Measurements from ENCODE around the gene GPHN.

Gene GPHN

DNA sequence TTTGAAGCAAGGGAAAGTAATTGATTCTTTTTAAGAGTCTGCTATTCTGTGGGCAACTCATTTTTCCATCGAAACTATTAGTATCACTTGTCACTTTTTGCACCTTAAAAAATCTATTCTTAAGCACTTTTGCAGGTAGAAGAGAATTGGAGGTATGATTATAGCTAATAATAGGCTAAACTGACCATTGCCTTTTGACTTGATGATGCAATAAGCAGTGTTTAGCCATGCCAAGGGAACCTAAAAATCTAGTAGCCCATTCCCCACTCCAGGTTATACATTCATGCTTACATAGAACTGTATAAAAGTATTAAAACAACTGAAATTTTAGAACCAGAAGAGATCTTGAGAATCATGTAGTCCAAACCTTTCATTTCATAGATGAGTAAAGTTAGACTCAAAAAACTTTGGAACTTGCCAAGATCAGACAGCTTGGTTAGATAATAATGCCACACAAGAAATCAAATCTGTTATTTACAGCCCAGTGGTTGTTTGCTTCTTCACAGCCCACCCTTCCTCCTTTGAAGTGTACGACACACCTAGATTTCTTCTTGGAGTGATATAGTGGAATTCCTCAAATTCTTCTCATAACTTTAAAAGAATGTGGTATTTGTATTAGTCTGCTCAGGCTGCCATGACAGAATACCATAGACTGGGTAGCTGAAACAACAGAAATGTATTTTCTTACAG, 659.6 kb downstream of the GPHN start:
- no peak for DNase-seq (ENCODE audit: low read depth)

DNA sequence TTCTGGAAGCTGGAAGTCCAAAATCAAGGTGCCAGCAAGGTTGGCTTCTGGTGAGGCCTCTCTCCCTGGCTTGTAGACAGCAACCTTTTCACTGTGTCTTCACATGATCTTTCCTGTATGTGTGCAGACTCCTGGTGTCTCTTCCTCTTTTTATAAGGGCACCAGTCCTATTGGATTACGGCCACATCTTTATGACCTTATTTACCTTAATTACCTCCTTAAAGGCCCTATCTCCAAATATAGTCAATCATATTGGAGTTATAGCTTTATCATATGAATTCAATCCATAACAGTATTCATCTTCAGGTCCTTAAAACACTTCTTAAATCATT, 660.1 kb downstream of the GPHN start:
- DNase-seq (ENCODE audit: low read depth) = no peak

DNA sequence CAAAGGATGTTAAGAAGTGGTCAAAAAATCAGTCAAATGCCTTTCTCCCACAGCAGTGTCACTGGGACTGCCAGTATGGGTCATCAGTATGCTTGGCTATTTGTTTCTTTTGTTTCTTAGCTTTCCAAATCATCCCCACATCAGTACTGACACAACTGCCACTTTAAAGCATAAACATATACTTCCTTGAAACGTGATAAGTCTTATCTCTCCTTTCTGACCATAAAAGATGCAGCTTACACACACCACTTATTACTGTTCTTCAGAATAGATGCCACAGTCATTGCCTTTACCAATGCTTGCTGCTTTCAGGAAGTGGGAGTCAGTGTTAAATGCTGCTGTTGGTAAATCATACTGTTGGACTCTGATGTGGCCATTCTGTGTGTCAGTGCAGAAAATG, 662.7 kb downstream of the GPHN start:
- DNase-seq (ENCODE audit: low read depth) = no peak

DNA sequence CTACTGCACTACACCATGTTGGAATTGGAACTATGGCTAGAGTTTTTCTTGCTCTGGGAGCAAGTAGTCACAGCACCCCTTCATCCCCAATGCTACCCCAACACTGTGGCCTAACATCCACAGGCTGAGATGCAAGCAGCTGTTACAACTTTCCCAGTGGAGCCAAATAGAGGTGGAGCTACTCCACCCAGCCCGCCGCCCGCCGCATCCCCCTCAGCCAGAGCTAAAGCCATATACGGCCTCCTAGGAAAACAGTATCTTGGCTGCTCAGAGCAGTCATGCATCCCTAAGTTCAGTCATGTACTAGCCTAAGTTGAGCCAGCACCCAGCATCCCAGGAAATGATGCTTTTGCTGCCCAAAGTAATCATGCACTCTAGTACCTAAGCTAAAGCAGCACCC, 664.1 kb downstream of the GPHN start:
- no peak for DNase-seq (ENCODE audit: low read depth)

DNA sequence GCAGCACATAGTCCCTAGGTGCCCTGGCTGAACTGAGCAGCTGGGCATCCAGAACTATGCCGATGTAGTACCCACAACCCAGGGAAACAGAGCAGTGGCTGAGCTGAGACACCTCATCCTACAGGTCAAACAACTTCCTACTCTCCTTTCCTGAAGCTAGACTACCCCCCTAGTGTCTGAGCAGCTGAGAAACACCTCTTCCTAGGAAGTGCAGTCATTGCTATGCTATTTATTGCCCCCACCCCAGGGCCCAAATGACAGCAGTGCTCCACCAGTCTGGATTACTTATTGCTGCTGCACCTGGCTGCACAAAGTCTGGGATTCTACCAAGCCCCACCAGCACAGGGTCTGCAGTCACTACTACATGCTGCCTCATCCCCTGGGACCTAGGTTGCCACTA, 664.6 kb downstream of the GPHN start:
- DNase-seq (ENCODE audit: low read depth) = no peak

DNA sequence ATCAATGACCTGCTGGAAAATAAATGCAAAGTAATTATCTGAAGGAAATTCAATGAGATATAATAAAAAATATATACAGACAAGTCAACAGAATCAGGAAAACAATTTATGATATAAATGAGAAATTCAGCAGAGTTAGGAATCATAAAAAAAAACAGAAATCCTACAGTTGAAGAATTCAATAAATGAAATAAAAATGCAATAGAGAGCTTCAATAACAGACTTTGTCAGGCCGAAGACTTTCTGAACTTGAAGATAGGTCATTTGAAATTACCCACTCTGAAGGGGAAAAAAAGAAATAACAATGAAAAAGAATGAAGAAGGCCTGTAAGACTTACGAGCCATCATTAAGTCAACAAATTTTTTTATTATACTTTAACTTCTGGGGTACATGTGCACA, 665.8 kb downstream of the GPHN start:
- no peak for DNase-seq (ENCODE audit: low read depth)

DNA sequence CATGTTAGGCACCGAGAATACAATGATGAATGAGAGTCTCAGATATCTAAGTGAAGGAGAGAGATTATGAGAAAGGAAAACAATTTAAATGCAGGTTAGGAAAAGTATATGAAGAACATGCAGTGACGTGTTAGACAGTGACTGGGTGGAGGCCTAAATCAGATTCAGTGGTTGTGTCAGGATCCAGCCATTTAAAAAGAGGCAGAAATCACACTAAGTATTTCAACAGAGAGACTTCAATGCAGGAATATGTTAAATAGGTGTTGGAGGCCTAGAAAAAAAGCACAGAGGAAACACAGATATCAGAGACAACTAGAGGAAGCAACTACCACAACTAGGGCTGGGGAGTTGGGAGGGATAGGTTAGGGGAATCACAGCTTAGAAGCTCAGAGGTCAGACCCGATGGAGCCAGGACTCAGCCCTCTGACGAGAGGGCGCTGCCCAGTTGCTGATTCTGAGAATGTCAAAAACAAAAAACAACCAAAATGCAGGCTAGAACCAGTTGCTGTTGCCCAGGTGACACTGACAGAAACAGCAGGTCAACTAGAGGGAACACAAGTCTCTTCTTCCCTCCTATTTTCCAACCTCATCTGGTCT, 678.3 kb downstream of the GPHN start:
- DNase-seq (ENCODE audit: low read depth) = no peak

DNA sequence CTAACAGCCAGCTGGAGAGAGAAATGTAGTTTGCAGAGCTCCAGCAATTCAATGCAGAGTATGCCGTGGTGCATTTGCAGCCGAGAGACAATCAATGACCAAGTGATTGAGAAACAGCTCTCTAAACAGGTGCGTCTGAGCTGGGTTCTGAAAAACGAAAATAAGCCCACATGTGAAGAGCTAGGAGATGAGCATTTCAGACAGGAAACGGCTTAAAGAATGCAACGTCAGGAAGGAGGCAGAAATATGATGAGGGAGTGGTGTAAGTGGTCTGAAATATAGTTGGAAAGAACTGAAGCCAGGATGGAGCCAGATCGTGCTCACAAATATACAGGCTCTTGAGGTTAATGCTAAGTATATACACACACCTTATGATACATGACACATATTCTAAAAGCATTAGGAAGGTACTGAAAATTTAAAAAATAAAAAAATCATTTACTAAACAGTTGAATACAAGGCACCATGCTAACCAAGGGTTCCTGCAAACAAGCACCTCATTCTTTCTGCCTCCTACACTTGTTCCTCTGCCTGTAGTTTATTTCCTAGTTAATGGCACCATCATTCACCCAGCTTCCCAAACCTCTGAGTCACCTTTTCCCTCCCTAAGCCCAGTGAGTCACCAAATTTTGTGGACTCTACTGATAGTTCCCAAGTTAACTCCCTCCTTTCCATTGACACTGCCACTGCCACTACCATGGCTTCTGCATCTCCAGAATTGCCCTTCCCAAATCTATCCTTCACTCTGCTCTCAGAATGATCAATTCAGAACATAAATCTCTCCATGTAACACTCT, 679.0 kb downstream of the GPHN start:
- no peak for DNase-seq (ENCODE audit: low read depth)

DNA sequence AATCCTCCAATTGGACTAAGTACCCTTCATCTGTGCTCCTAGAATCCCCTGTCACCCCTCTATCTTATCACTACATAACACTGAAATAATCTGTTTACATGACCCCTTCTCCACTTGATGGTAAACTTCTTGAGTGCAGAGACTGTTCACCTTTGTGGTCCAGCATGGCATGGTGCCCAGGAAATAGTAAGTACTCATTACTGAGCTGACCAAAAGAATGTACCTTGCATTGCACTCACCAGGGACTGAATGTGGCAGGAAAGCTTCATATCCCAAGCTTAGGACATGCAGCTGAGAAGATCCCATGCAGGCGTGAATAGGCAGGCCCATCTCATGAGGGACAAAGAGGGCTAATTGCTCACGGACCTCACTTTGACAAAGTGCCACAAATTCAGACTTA, 679.9 kb downstream of the GPHN start:
- DNase-seq (ENCODE audit: low read depth) = no peak

DNA sequence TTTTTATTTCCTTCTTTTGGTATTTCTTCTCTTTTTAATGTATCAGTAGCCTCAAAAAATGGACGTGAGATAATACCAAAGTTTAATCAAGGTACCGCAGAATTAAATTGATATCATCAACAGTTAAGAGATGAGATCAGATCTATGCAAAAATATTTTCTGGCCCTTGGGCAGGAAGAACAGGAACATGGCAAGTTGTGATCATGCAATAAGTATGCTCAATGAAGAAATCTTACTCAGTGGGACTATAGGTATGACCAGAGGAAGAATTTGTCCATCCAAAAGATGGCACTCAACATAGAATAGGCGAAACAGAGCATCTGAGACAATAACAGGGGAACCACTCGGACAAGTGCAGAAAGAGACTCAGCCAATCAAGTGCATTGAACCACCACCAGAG, 680.4 kb downstream of the GPHN start:
- no peak for DNase-seq (ENCODE audit: low read depth)

DNA sequence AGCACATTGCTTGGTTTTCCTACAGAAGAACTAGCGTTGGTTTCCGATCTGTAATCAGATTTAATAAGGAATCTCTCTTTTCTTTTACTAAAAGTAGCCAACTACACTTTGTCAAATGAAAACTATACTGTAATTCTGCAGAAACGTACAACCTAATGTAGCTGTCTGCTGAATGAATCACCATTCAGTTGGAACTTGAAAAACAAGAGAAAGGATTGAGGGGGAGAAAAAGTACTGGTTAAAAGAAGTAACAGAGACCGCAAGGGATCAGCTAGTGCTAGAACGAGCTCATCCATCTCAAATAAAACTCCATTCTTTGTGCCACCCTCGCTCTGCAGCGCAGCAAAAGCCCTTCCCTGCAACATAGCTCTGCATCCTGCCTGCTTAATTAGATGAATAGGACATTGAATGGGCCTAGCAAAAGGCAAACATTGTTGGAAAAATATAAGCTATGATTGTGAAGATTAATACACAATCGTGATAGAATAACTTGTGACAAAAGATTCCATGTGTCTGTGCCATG, 683.9 kb downstream of the GPHN start:
- no peak for DNase-seq (ENCODE audit: low read depth)

DNA sequence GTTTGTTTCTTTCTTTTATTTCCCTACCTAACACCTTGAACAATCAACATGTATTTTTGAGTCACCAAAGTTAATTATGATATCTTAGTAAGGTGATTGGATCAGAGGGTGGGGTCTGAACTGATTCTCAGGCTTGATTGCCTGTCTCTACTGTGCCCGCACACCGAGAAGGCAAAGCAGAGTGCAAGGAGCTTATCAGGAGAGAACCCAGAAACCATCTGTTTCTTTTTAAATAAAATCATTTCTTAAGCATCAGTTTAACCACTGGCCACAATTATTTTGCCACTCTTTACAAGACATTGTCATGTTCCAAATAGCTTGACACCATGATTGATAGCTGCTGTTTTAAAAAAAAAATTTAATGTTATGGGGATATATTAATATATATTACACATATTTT, 684.4 kb downstream of the GPHN start:
- no peak for DNase-seq (ENCODE audit: low read depth)

DNA sequence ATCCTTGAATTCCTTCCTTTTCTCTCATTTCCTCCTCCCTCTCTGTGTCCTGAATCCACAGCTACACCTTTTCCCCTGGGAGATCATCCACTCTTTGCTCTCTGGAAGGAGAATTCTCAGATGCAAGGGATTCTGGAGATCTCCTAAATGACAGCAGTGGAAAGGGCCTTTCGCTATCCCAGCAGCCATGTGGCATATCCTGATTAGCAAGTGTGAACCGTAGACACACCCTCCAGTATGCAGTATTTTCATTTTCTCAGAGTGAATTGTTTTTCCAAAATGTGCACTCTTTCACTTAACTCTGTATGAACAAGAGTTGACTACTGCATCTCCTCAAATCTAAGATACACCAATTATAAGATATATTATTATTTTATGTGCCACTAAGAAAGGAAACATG, 687.3 kb downstream of the GPHN start:
- no peak for DNase-seq (ENCODE audit: low read depth)

DNA sequence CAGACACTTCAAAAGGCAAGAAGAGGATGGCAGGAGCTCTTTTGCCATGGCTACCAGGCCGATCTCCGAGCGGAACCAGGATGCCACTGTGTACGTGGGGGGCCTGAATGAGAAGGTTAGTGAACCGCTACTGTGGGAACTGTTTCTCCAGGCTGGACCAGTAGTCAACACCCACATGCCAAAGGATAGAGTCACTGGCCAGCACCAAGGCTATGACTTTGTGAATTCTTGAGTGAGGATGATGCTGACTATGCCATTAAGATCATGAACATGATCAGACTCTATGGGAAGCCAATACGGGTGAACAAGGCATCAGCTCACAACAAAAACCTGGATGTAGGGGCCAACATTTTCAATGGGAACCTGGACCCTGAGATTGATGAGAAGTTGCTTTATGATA, 691.1 kb downstream of the GPHN start:
- no peak for DNase-seq (ENCODE audit: low read depth)

DNA sequence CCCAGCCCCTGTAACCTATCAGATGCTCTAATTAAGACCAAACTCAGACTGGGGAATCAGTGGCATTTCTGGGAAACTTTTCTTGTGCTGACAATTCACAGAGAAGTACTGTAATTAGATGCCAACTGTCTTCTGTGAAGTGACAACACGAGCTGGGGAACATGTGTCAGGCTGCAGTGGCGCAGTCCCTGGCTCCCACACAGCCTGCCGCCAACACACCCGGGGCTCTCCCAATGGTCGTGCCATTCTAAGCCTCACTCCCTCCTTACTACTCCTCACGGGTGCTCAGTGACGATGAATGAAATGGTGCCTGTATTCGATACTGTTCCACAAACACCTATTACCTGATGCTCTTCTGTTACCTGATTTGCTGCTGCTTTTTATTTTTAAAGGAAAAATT, 699.9 kb downstream of the GPHN start:
- DNase-seq (ENCODE audit: low read depth) = no peak

DNA sequence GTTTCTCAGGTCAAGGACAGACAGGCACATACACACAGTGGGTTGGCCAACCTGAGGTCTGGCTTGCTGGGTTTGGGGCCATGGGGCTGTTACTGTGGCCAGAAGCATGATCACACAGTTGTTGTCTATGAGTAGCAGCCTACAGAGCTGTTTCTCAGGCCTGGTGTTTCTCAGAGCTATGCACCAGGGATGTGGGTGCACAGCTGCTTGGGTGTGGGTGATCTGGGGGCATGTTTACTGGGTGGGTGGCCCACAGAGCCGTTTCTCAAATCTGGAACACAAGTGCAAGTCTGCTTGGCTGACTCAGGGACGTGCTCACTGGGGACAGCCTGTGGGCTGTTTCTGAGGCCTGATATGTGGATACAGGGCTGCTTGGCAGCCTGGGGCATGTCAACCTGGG, 710.2 kb downstream of the GPHN start:
- no peak for DNase-seq (ENCODE audit: low read depth)

DNA sequence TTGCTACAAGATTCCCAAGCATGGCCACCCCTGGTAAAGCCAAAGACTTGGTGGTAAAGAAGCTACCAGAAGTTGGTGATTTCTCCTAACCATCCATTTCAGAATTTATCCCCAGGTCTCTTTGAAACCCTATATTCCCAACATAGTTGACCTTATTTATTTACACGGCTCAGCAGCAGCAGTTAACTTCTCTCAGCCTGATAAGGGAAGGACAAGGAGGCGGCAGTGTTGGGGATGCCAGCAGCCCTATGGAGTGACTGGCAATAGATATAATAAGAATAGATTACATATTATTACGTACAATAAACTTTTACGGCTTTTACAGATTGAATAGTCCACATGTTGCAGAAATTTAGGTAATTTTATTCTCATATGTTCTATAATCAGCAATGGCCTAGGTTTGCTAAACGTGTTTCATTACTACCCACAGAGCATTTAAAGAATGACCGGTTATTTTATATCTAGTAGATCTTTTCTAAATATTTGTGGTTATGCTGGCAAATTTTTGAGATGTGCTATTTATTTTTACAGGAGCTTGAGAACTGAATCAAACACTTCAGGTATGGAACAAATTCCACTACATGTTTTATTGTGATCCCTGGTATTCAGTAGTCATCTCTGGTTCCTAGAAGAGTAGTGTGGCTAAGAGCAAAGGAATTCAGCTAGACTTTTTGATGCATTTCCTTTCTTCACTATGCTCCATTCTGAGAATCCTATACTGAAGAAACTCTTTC, 713.5 kb downstream of the GPHN start:
- no peak for DNase-seq (ENCODE audit: low read depth)

DNA sequence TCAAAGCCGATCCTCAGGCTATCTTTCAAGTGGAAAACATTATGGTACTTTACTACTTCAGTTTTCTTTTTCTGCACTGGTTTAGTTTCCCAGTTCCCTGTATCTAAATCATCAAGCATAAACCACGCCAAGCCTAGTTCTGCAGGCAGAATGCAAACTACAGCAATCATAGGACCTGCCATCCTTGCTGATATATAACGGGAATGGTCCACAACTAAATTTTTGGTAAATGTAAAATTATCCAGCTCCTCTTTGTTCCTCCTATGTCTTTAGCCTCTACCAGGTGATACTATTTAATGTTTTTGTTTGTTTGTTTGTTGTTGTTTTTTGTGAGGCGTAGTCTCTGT, 714.0 kb downstream of the GPHN start:
- no peak for DNase-seq (ENCODE audit: low read depth)

DNA sequence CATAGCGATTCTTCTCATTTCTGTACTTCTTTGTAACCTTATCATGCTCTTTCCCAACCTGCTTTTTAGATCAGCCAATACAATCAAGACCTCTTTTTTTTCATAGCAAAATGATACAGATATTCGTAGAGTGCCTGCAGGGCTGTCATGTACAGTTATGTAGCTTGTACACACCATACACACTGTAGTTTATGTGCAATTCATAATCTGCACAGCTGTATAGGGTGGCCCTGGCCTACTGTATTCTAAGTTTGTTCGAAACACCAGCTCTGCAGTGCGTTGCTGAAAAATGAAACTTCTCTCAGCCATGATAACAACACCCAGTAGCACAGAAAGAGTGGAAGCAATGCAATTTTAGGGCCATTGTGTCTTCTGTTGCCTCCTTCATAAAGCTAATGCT, 717.6 kb downstream of the GPHN start:
- no peak for DNase-seq (ENCODE audit: low read depth)

DNA sequence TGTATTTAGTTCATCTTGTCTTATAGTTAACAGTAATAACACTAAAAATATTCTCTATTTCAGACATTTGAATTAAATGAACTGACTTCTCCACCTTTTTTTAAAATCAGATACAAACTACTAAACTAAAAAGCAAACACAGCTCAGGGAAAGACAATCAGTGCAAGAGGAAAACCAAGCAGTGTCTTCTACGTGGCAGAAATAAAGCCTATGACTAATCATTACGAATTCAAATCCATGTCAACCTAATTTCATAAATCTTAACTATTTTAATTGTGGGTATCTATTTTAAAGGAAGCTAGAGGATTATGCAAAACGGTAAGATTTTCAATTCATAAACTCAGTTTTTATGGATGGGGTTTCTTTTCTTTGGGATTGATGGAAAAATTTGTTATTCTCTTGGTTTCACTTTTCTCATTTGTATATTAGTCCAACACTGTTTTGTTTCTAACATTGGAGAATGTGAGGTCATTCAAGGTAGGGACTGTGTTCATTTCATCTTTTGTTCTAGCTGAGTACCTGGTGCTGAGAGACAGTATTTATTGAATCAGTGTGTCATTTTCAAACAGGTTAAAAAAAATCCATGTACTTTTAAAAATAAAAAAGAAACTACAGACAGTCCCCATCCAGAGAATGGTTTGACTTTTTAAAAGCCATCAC, 720.5 kb downstream of the GPHN start:
- DNase-seq (ENCODE audit: low read depth) = no peak

Data from stimulated activated CD8-positive, alpha-beta memory T cell treated with anti-CD3 and anti-CD28 coated beads, Interleukin-12 subunit alpha, Interleukin-12 subunit beta, amount 100 ng/mL, for 1 hour (primary cell).